ENCODE measurements around the gene HNRNPC. TPM values are rescaled to one million over a fixed set of nuclear protein-coding genes. Genes with fewer than 3 reads are reported as not detected.
"Not testable (repeated sequence)": the region's sequence is repeated elsewhere in the genome, so short reads cannot be mapped to it uniquely, and the experiment has no call there.

The HNRNPC gene
- total RNA-seq, 4 donors from 2014 or later: 192 to 343 (median 212) TPM

DNA sequence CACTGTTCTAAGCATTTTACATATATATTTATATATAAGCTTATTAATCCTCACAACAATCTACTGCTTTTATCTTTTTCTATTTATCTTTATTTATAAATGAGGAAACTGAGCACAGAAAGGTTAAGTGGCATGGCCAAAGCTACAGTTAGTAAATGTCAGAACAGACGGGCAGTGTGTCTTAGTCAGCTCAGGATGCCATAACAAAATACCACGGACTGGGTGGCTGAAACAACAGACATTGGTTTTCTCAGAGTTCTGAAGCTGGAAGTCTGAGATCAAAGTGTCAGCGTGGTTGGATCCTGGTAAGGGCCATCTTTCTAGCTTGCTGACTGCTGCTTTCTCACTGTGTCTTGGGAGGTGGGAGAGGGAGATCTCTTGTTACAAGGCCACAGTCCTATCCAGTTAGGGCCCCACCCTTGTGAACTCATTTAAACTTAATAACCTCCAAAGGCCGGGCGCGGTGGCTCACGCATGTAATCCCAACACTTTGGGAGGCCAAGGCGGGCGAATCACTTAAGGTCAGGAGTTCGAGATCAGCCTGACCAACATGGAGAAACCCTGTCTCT is 30.4 kb upstream of the HNRNPC start:
- in situ Hi-C loops (cut with MboI; ENCODE audit: low pct_ligation_motif_present in 1 of 4, low pct_unique_long_range_greater_than_20kb in 1 of 4, low sequenced_read_pairs in 3 of 4): no loop called here
- WGBS, 2 donors (ENCODE audit: low coverage in 1 of 2): 84% methylated on average over 10 of the region's 10 CpGs; no CpG with 5 or more reads in 1 of the 2 donors

GRCh38 chr14:21298358-21298757 is 29.1 kb upstream of the HNRNPC start:
- Histone ChIP-seq H3K9me3 (no peaks in the 10 kb centered on the region), H3K4me3 (no peak overlapping the region), H3K36me3 (no peaks in the 10 kb centered on the region), H3K27ac (no peak overlapping the region), H3K27me3 (peaks cover 10% of the 10 kb centered on the region), H3K4me1 (peaks cover 4 to 6% (median 6%) of the 10 kb centered on the region in 4 donors)
- no peak for DNase-seq
- WGBS, 2 donors (ENCODE audit: low coverage in 1 of 2): 63 to 81% methylated on average over 2 to 12 of the region's 12 CpGs
- TF ChIP-seq CTCF (IDR thresholded peaks at IDR 0.05) (no peak), POLR2A (IDR thresholded peaks at IDR 0.05) (no peak), POLR2AphosphoS5 (IDR thresholded peaks at IDR 0.05) (no peak), EP300 (IDR thresholded peaks at IDR 0.05; ENCODE audit: low read depth) (no peak)
- in situ Hi-C loops (cut with MboI; ENCODE audit: low pct_ligation_motif_present in 1 of 4, low pct_unique_long_range_greater_than_20kb in 1 of 4, low sequenced_read_pairs in 3 of 4) (no loop called here), intact Hi-C loops (cut with DNase I; ENCODE audit: low total_unique reads) (no loop called here)

More for the DNA sequence above, 30.4 kb upstream of the HNRNPC start:
- intact Hi-C loops (cut with DNase I; ENCODE audit: low total_unique reads): no loop called here
- no peaks in the 10 kb centered on the region for H3K36me3 ChIP-seq
- H3K27me3 ChIP-seq: peaks cover 10% of the 10 kb centered on the region
- DNase-seq: no peak
- no peaks in the 10 kb centered on the region for H3K9me3 ChIP-seq
- no peak overlapping the region for H3K4me3 ChIP-seq
- TF ChIP-seq POLR2AphosphoS5 (IDR thresholded peaks at IDR 0.05) (no peak), CTCF (IDR thresholded peaks at IDR 0.05) (no peak), POLR2A (IDR thresholded peaks at IDR 0.05) (no peak), EP300 (IDR thresholded peaks at IDR 0.05; ENCODE audit: low read depth) (no peak)
- H3K27ac ChIP-seq: no peak overlapping the region
- H3K4me1 ChIP-seq: peaks cover 4 to 6% (median 6%) of the 10 kb centered on the region in 4 donors

GRCh38 chr14:21294026-21294425 is 24.8 kb upstream of the HNRNPC start:
- H3K4me1 ChIP-seq; H3K9me3 ChIP-seq; DNase-seq; H3K36me3 ChIP-seq; in situ Hi-C loops (cut with MboI; ENCODE audit: low pct_ligation_motif_present in 1 of 4, low pct_unique_long_range_greater_than_20kb in 1 of 4, low sequenced_read_pairs in 3 of 4); H3K27ac ChIP-seq; intact Hi-C loops (cut with DNase I; ENCODE audit: low total_unique reads); H3K4me3 ChIP-seq; H3K27me3 ChIP-seq: not testable (repeated sequence)
- 89 to 91% methylated on average over 6 to 8 of the region's 8 CpGs for WGBS, 2 donors (ENCODE audit: low coverage in 1 of 2)

DNA sequence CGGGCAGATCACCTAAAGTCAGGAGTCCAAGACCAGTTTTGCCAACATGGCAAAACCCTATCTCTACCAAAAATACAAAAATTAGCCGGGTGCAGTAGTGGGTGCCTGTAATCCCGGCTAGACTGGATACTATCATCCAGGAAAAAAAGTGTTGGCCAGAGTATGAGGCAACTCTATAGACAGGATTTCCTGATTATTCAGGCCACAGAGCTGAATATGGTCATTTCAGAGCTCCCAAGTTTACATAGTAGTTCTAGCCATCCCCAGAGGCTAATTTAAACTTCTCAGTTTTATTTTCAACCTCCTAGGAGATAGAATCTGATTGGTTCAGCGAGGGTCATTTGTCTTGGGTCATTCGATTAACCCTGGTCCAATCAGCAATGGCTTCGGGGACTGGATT is 17.9 kb upstream of the HNRNPC start:
- no peaks in the 10 kb centered on the region for H3K4me1 ChIP-seq
- H3K9me3 ChIP-seq: no peaks in the 10 kb centered on the region
- H3K27me3 ChIP-seq: no peaks in the 10 kb centered on the region
- no peak for DNase-seq
- no peak overlapping the region for H3K4me3 ChIP-seq
- in situ Hi-C loops (cut with MboI; ENCODE audit: low pct_ligation_motif_present in 1 of 4, low pct_unique_long_range_greater_than_20kb in 1 of 4, low sequenced_read_pairs in 3 of 4): no loop called here
- H3K27ac ChIP-seq: no peak overlapping the region
- intact Hi-C loops (cut with DNase I; ENCODE audit: low total_unique reads): no loop called here
- TF ChIP-seq CTCF (IDR thresholded peaks at IDR 0.05): no peak
- TF ChIP-seq POLR2A (IDR thresholded peaks at IDR 0.05): no peak
- no peak for TF ChIP-seq EP300 (IDR thresholded peaks at IDR 0.05; ENCODE audit: low read depth)
- TF ChIP-seq POLR2AphosphoS5 (IDR thresholded peaks at IDR 0.05): no peak
- no peaks in the 10 kb centered on the region for H3K36me3 ChIP-seq
- WGBS, 2 donors (ENCODE audit: low coverage in 1 of 2): 90 to 100% methylated on average over 2 to 6 of the region's 6 CpGs

GRCh38 chr14:21286516-21286915 is 17.3 kb upstream of the HNRNPC start:
- in situ Hi-C loops (cut with MboI; ENCODE audit: low pct_ligation_motif_present in 1 of 4, low pct_unique_long_range_greater_than_20kb in 1 of 4, low sequenced_read_pairs in 3 of 4); H3K4me3 ChIP-seq; H3K4me1 ChIP-seq; H3K27me3 ChIP-seq; H3K27ac ChIP-seq; H3K36me3 ChIP-seq; H3K9me3 ChIP-seq; intact Hi-C loops (cut with DNase I; ENCODE audit: low total_unique reads); DNase-seq: not testable (repeated sequence)
- 98 to 100% methylated on average over 2 of the region's 2 CpGs for WGBS, 2 donors (ENCODE audit: low coverage in 1 of 2)

GRCh38 chr14:21281917-21282316 is 12.7 kb upstream of the HNRNPC start:
- H3K27ac ChIP-seq; DNase-seq; H3K27me3 ChIP-seq; in situ Hi-C loops (cut with MboI; ENCODE audit: low pct_ligation_motif_present in 1 of 4, low pct_unique_long_range_greater_than_20kb in 1 of 4, low sequenced_read_pairs in 3 of 4); H3K9me3 ChIP-seq; H3K4me3 ChIP-seq; intact Hi-C loops (cut with DNase I; ENCODE audit: low total_unique reads); H3K36me3 ChIP-seq; H3K4me1 ChIP-seq: not testable (repeated sequence)
- WGBS, 2 donors (ENCODE audit: low coverage in 1 of 2): 88 to 94% methylated on average over 5 to 8 of the region's 8 CpGs

All from transverse colon (tissue), 4 donors.